ENCODE results near the gene SNED1. TPM values are rescaled to one million over a fixed set of nuclear protein-coding genes. Genes with fewer than 3 reads are reported as not detected.
A peak's percentile ranks its signal among the peaks of the same experiment; 100 is the strongest.

The SNED1 gene
- total RNA-seq, 1 experiment from 2014 or later: 65.5 TPM

DNA sequence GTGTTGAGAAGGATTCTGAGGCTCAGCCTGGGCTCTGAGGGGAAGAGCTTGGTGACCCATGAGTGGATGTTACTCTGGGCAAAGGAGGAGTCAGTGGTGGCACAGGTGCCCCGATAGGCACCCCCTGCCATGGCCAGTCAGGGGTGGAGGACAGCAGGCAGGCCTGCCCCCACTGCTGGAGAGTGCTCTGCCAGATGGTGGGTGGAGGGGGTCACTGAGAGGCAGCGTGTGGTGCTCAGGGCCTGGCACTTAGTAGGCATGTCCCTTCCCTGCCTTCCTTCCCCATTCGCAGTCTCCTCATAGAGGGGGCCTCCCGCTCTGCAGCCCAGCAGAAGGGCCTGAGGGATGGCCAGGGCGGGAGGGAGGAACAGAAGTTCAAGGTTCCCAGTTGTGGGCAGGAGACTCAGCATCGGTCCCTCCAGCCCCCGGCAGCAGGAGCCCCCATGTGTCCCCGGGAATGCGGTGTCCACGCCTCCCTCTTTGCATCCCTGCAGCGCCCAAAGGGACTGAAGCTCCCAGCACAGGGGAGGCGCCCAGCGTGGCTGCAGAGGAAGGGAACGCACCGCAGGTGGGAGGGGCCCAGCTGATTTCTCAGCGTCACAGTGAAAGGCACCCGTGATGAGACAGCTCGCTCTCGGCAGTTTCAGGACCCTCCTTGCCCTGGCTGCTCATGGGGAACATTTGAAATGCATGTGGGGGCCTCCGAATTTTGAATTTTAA lies 5.7 kb upstream of the SNED1 start:
- no peak for DNase-seq (ENCODE audit: low read depth)

DNA sequence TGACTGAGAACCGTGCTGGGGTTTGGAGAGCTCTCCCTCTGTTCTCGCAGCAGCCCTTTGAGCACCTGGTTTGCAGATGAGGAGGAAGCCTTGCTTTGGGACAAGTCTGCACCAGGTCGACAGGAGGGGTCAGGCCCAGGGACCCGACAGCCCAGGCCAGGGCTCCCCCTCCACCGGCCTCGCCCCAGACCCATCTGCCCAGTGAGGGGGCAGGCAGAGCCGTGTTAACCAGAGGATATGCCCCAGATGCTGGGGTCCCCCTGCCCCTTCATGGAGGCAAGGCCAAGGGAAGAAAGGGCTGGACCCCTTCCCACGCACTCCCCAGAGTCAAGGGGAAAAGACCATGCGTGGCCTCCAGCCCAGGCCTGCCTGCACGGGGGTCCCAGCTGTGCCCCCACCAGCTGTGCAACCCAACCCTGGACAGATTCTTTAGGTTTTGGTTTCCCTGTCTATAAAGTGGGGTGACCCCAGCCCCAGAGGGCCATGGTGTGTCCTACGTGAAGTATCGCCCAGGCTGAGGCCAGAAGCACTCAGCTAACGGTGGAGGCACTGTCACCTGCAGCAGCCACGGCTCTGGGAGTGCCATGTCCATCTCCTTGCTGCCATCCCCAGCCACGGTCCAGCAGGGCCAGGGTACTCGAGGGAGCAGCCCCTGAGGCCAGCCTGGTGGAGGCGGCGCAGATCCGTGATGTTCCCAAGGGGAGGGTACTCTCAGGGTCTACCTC lies 4.8 kb upstream of the SNED1 start:
- DNase-seq (ENCODE audit: low read depth): no peak

DNA sequence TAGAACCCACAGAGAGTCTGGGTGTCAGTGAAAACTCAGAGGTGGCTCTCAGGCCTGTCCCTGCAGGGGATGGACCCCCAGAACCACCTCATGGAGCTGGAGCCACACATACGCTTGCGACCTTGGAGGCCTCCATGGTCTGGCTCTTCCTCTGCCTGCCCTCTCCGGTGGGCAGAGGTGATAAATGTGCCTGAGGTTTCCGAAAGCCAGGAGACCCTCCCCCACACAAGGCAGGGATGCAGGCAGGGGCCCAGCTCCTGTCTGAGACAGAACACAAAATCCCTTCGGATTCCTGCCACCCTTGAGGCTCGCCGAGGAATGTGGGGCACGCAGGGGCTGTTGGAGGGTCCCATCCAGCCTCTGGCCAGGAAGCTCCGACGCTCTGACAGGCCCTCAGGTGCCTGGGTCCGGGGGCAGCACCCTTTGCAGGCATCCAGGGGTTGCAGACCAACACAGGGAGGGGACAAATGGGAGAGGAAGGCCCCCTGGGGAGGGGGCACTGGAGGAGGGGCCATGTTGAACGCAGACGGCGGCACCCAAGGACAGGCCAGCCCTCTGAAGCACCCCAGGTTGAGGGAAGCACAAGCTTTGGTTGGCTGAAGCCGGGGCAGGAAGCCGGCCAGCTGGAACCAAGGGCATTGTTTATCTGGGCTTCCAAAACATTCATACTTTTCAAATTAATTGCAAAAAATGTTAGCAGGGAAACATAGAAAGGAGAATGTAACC lies 4.1 kb upstream of the SNED1 start:
- no peak for DNase-seq (ENCODE audit: low read depth)

DNA sequence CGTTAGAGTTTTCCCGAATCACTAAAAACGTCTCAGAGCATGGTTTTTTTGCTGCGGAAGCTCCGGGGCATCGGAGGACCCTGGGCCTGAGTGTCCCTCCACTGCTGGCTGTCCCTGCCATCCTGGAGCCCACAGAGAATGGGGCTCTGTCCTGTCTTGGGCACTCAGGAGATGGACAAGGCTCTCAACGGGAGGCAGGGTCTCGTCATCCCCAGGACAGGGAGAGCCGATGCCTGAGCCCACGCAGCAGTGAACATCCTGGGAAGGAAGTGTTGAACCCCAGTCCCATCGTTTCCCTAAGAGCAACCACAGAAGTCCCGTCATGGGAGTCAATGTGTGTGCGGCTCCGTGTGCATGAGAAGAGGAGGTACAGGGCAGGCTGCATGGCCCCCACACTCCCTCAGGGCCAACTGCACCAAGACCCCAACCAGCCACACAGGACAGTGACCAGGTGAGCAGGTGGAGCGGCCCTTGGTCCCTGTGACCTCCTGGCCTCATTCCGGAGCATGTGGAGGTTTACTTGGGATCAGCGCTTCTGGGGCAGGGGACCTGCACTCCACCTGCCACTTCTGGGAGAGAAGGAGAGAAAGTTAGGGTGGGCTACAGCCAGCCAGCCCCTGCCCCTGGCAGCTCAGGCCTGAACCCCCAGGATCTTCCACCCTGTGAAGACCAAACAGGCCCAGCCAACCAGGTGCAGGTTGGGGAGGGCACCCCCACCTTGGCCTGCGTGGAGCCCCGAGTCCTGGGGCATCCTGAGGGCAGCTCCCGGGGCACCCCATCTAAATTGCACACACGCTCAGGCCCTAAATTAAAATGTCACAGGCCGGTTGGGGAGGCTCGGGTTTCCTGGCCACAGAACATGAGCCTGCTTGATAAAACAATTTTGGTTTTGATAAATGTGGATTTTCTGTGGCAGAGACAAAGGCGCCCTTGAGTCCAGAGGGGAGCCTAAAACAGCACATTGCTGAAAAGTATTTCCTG lies 3.1 kb upstream of the SNED1 start:
- no peak for DNase-seq (ENCODE audit: low read depth)

DNA sequence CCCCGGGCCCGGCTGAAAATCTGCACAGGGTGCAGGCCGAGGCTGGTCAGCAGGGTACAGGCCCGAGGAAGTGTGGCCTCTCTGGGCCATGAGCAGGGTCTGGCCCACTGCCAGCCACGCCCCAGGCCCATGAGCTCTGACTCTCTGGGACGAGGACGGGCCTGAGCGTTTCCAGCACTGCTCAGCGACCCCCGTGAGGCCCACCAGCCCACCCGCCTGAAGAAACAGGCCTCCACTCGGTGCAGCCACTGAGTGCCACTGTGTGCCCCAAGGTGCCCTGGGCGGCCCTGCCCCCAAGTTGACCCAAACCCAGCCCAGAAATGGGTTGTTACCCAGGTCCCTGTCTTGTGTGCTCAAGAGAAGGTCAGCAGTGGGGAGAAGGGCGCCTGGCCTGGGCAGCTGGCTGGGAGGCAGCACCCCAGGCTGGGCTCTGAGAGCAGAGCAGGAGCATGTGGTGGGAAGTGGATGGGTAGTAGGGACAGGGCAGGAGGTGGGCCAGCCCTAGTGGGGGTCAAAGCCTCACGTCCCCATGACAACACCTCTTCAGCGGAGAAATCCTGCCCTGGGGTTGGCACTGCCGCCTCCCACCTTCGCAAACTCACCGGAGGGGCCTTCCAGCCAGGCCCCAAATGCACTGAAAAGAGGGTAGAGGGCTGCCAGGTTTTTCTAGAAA lies 2.1 kb upstream of the SNED1 start:
- no peak for DNase-seq (ENCODE audit: low read depth)

DNA sequence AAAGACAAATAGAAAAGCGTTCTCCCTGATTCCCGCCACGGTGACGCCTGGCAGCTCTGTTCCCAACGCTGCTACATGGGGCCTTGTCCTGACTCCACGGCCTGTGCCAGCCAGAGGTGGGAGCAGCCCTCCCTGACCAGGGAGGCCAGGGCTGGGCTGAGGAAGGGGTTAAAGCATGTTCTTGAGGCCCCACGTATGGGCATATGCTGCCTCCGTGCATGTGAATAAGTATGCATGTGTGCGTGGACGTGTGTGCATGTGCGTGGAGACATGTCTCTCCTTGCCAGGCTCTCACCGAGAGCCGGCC lies 1.6 kb upstream of the SNED1 start:
- no peak for DNase-seq (ENCODE audit: low read depth)

DNA sequence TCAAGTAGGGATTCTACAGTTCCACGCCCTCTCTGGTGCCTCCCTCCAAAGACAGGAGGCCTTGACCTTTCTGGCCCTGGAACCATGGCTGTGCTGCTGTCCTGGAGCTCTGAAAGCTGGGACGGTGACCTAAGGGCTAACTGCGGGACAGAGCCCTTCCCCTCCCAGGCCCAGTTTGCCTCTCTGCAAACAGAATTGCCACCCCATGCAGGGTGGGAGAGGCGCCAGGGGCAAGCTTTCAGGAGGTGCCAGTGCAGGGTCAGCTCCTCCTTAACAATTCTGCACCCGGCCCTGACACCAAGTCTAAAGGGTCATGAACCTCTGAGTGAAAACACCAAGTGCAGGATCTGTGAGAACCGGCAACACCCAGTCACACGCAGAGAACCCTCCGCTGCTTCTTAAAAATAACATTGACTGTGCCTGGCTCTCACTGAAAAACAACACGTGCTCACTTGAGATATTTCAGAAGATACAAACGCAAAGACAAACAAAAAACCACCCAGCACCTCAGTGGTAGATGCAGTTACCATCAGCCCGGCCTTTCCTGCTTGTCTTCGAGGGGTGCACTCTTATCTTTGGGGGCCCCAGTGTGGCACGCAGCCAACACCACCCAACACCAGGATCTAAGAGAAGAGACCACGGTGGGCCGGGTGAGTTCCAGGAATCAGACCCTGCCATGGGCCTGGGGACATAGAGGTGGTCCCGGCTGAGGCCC lies 1.1 kb upstream of the SNED1 start:
- no peak for DNase-seq (ENCODE audit: low read depth)

DNA sequence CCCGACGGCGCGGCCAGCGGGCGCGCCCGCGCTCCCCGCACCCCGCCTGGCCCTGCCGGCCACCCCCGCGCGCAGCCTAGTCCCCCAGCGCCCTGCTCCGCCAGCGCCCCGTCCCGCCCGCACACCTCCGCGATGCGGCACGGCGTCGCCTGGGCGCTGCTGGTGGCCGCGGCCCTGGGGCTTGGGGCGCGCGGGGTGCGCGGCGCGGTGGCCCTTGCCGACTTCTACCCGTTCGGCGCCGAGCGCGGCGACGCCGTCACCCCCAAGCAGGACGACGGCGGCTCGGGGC lies 232 bp downstream of the SNED1 start:
- DNase-seq (ENCODE audit: low read depth): no peak

DNA sequence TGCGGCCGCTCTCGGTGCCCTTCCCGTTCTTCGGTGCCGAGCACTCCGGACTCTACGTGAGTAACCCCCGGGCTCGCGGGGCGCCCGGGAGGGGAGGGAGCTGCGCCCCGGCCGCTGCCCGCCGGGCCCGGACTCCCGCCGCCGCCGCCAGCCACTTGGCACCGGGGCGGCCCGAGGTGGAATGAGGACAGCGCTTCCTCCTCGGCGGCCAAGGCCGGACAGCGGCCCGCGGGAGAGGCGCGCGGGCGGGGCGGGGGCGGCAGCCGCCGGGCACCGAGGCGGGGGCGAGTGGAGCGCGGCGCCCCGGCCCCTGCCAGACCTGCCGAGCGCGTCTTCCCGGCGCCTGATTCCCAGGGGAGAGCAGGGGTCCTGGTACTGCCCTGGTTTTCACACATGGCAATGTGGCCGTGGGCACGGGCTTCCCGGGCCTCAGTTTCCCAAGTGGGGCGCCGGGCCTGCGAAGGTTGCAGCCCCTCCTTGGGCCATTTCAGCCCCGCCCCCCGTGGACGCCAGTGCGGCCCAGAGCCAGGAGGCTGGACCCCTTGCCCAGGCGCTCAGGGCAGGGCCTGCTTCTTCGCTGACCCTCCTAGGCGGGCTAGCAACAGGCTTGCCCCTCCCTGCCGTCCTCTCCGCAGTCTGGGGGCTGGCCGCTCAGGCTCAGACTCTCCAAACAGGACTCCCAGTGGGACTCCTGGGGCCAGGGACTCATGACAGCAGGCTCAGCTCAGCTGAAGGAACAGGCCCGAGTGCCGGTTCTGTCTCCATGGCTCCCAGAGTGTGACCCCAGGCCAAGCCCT lies 775 bp downstream of the SNED1 start:
- no peak for DNase-seq (ENCODE audit: low read depth)

DNA sequence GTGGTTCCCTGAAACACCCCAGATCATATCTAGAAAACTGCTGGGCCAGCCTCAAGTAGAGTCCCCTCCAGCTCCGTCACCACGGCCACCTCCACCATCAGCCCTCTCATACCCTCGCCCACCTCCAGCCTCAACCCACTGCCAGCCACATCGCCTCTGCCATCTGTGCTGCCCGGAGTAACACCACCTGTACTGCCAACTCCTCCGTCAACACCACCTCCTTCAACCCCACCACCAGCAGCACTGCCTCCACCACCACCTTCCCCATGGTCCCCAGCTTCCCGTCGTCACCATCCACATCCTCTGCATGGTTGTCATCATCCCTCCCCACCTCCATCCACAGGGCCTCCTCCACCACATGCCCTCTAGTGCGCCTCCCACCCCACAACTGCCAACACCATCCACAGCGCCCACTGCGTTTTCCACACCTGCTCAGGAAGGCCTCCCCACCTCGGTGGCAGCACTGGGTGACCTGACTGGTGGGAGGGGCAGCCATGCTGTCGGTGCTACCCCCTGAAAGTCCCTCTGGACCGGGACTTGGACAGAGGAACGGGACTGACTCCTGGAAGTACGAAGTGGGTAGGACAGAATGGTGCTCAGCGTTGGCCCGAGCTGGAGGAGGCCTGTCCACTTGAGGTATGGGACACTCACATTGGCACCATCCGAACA lies 1.6 kb downstream of the SNED1 start:
- no peak for DNase-seq (ENCODE audit: low read depth)

DNA sequence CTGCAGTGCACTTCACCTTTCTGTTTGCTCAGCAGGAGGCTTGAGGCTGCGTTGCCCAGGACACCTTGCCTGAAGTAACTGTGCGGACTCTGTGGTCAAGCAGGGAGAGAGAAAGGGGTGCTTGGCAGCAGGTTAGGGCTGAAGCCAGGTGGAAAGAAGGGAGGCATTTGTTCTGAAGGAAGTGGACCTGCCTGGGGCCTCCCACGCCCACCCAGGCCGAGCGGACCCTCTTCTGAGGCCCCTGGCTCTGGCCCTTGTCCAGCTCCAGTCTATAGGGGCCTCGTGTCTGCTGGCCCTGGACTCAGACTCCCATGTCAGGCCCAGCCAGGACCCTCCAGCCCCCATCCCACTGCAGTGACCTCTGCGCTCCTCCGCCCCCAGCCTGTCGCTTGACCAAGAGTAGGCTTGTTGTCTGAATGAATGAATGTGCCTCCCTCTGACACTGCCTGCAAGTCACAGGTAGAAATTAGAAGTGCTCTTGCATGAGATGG lies 2.5 kb downstream of the SNED1 start:
- DNase-seq (ENCODE audit: low read depth): no peak

DNA sequence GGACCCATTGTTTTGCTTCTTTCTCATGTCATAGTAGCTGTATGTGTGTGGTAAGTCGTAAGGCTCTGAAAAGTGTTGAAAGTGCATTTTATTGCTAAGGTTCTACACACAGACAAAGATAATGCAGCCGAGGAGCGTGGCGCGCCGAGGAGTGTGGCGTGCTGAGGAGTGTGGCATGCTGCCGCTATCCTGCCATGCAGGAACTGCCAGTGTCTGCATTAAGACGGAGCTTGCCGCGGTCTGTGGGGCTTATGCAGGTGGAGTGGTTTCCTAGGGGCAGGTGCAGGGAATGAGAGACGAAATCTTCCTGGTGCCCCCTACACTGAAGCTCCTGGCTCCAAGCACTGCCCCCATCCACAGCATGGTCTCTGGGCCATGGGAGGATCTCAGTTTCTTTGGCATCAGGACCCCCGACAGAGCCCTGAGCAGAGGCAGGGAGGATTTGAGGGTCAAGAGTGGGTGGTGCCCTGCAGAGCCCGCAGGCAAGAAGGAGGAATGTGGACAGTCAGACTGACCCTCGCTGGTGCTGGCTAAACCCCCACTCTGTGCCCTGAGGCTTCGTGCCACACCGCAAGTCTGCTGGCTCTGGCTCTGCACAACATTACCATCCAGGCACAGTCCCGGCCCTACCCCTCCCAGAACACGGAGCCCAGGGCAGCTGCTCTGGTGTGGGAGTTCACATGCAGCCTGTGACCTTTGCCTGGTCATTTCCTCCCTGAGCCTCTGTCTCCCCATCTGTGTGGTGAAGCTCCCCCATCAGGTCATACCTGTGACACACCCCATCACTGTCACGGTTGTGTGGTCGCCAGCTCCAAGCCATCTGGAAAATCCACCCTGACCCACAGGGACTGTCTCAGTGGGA lies 3.2 kb downstream of the SNED1 start:
- peak; percentile 91 for DNase-seq (ENCODE audit: low read depth)

DNA sequence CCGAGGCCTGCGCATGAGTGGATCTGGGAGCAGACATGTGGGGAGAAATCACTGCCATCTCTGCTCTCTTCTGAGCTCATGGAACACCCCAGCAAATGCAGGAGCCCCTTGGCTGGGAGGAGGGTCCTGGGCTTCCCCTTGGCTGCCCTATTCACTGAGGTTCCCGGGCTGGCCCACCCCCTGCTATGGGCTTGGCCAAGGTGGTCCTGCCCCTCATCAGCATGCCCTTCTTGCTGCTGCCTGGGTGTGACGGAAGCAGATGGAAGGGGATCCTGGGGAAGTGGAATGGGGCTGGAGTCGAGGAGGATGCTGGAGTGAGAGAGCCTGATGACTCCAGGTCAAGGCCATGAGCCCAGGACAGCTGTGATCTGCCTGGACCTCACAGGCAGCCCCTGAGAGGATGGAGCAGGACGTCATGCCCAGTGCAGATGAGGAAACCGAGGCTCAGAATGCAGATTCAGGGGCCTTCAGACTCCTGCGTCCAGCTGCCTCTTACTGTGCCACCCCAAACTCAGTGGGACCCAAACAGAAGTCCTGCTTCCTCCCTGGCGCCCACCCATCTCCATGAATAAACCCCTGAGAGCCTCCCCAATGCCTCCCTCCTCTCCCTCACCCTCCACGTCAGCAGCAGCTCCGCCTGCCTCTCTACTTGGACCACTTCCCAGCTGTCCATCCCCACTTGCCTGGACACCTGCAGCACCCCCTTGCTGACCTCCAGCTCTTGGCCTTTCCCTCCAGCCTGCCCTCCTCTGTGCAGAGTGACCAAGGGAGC lies 4.0 kb downstream of the SNED1 start:
- DNase-seq (ENCODE audit: low read depth): no peak

DNA sequence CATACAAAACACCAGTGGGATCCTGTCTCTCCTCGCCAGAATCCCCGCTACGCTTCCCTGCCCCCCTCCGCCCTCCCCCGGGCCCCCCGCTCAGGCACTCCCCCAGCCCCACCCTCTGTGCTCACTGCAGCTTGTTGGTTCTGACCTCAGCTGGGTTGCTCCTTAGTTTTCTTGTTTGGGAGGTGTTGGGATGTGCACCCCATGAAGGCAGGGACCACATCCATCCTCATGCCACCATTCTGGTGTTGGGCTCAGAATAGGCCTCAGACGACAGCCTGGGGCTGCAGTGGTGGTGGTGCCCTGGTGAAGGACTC lies 4.6 kb downstream of the SNED1 start:
- no peak for DNase-seq (ENCODE audit: low read depth)

DNA sequence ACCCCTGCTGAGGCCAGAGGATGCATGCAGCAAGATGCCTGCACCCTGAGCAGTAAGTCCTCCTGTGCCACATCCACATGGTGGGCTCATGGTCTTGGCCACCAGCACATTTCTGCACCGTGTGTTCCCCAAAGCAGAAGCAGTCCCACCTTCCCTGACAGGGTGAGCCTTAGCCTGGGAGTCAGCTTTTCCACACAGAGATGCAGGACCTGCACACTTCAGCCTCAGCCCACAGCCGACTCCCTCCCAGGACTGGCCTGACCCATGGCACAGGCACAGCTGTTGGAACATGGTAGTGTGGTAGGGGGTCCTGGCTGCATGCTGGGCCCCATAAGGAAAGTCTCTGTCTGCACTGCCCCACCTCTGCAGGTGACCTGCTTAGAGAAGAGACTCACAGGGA lies 5.0 kb downstream of the SNED1 start:
- no peak for DNase-seq (ENCODE audit: low read depth)

DNA sequence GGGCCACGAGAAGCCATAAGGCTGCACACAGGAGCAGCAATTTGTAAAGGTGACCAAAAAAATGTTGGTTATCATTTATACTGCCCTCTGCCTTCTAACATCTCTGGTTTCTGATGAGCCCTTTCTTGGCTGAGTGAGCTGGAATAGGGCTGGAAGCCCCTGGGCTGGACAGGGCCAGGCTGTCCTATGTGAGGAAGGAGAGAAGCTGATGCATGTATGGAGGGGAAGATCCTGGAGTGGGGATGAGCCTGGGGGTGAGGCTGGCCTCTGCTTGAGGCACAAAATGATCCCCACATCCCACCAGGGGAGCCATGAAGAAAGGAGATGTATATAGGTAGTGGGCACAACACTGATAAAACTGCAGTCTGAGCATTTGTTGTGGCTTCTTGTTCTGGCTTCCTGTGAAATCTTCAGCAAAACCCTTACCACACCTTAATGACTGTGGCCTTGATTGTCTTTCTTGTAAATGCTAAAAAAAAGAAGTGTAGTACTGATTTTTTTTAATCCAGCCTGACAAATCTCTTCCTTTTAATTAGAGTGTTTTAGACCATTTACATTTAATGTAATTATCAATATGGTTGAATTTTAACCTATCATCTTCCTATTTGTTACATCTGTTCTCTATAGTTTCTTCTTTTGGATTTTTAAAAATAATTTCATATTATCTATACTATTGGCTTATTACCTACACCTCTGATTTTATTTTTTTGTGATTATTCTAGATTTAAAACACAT lies 5.6 kb downstream of the SNED1 start:
- no peak for DNase-seq (ENCODE audit: low read depth)

DNA sequence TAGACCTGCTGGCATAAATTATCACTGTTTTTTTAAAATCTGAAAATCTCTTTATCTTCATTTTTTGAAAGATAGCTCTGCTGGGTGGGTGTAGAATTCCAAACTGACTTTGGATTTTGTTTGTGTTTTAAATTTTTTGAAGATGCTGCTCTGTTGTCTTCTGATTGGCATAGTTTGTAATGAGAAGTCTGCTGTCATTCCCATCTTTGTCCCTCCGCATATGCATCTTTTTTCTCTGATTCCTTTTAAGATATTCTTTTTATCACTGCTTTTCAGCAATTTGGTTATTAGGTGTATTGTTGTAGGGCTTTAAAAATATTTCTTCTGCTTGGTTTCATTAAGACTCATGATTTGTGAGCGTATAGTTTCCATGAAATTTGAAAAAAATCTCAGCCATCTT lies 7.2 kb downstream of the SNED1 start:
- DNase-seq (ENCODE audit: low read depth): no peak
